ENCODE results near the gene PRR35.

Gene PRR35

DNA sequence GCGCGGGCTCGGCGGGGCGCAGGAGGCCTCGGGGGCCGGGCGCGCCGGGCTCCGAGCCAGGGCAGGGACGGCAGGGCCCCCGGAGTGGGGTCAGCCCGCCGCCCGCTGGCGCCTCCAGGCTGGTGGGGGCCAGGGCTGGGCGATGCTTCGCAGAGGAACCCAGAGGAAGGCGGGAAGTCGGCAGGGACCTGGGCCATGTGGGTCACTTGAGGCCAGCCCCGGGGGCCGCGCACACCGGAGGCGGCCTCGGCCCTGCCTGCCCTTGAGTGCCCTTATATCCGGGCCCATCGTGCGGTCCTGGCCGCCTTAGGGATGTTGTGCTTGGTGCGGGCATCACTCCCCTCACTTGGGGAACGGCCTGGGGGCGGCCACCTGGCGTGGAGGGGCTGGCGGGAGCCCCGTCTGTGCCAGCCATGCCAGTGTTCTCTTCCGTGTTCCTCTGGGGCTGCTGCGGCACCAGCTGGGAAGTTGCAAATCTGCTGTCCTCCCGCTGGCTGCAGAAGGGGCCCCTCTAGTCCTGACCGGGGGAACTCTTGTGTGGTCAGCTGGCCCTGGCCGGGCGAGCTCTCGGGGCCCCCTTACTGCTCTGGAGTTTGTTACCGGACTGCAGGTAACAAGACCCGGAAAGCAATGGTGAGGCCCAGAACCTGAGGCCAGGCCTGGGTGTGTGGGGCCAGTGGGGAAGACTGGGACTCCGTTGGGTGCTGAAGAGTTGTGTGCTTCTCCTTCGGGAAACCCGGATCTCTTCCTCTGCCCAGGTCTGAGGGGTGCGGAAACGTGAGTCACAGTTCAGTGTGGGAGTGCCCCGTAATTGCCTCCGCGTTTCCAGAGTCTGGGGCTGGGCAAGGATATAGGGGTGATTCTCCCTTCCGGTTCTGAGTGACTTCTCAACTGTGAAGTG lies 31.8 kb upstream of the PRR35 start:
- no peak for FAIRE-seq

DNA sequence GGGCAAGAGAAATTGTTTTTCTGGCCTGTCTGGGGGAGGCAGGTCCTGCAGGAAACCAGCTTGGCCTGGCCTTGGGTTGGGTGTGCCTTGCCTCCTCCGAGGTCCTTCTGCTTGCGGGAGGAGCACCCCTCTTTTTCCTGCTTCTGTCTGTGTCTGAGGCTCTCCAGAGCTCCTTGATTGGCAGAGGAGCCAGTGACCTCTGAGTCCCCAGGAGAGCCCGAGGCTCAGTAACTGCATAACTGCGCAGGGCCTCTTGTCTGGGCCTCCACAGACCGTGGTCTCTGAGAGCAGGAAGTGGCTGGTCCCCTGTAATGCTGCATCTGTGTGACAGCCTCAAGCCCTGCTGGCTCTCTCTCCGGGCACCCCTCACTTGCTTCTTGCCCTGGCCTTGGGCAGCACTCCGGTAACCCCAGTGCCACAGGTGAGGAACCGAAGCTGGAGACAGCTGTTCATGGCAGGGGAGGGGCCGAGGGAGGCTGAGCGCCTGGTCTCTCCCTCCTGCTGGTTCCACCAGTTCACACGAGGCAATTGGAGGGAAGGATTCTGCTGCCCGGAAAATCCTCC lies 31.1 kb upstream of the PRR35 start:
- FAIRE-seq: no peak

DNA sequence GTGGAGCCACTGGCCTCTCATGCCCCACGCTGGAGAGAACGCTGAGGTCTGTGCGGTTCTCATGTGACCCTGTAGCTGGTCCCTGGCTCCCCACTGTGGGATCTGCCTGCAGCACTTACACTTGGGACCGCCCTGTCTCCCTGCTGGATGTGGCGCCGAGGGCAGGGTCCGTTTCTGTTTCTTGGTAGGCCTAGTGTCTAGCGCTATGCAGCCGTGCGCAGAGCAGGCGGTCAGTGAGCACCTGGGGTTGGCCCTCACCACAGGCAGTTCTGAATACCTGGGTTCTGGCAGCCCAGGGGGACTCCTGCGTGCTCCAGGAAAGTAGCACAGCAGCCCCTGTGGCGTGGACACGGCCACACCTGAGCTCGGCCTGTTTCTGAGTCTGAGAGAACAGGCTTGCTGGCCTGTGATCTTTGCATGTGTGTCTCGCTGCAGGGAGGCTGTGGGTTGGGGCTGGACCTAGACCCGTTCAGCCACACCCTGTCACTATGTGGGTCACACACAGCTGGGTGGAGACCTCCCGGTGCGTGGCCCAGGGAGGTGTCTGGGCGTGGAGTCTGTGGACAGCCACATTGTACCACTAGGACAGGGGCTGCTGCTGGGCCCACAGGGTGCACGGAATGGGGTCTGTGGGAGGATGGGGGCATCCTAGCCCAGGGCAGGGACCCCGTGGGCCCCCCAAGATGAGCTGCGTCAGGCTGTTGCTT lies 29.9 kb upstream of the PRR35 start:
- FAIRE-seq: no peak

DNA sequence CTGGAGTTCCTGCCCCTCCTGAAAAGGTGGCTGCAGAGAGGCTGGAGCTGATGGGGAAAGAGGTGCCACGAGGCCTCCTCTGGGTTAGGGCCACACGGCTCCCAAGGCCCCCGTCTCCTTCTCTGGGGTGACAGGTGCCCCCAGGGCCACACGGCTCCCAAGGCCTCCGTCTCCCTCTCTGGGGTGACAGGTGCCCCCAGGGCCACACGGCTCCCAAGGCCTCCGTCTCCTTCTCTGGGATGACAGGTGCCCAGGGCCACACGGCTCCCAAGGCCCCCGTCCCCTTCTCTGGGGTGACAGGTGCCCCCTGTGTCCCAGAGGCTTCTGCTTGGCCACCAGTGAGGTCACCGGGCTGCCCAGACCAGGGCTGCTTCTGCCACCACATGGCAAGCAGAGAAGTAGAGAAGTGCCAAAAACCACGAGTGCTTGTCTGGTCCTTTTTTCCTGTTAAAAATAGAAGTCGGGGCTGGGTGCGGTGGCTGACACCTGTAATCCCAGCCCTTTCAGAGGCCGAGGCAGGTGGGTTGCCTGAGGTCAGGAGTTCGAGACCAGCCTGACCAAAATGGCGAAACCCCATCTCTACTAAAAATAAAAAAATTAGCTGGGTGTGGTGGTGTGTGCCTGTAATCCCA lies 28.6 kb upstream of the PRR35 start:
- no peak for FAIRE-seq

DNA sequence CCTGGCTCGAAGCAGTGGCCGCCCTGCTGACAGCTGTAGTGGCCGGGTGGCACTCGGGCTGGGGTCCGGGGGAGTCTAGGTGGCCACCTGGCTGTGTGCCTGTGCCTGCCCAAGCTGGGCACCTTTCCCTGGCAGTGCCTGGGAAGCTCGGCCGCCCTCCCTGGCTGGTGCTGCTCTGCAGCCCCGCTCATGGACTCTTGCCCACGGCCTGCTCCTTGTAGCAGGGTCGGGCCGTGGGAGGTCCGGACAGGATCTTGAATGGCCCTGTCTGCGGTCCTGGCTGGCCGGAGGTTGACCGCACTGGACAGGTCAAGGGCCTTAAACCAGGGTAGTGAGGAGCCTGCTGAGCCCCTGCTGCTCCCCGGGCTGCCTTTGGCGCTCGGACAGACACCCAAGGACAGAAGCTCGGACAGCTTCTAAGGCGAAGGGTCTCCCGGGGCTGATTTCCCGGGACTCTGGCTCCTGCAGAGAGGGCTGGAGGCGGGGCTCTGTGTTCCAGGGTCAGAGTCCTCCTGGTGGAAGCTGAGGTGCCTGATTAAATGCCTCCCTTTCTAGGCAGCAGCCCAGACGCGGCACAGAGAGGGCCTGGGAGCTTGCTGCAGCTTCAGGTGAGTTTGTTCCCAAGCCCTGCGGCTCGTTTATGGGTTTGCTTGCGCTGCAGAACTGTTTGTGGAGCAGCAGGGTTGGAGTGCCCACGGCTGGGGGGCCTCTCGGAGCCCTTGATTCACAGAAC lies 26.6 kb upstream of the PRR35 start:
- FAIRE-seq: no peak

DNA sequence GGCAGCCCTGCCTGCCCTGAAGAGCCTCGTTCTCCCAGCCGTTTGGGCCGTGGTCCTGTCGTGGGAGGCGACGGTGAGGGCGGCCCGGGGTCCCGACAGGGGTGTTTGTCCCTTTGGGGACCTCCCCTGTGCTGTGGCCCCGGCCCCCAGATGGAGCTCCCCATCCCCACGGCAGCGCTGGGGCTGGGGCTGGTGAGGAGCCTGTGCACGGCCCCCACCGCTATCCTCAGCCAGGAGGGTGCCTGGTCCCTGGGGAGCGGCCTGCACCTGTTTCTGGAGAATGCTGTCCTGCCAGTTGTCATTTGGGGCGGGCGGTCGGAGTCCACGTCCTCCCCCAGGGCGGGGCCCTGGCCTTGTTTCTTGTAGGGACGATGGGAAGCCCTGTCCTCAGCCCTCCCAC lies 26.1 kb upstream of the PRR35 start:
- no peak for FAIRE-seq

DNA sequence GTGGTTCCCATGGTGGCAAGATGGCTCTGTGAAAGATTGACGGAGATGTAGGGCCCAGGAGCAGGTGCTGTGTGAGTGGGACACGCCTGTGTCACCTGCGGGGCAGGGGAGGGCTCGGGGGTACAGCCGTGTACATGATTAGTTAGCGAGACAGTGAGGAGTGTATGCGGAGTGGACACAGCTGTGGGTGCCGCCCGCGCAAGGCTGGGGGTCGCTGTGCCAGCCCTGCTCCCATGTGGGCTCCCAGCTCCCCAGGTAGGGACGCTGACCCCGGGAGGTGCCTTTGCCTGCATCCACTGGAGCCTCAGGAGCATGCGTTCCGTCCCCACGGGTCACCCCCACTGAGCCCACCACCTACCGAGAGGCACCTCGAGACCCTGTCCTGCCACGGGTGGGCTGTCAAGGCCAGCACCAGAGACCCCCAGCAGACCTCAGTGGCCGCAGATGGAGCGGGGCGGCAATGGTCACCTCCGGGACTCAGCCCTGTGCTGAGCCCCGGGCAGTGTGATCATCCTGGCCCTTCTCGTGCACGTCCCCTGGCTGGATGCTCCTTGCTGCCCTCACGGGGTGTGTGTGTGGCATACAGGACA lies 25.2 kb upstream of the PRR35 start:
- no peak for FAIRE-seq

DNA sequence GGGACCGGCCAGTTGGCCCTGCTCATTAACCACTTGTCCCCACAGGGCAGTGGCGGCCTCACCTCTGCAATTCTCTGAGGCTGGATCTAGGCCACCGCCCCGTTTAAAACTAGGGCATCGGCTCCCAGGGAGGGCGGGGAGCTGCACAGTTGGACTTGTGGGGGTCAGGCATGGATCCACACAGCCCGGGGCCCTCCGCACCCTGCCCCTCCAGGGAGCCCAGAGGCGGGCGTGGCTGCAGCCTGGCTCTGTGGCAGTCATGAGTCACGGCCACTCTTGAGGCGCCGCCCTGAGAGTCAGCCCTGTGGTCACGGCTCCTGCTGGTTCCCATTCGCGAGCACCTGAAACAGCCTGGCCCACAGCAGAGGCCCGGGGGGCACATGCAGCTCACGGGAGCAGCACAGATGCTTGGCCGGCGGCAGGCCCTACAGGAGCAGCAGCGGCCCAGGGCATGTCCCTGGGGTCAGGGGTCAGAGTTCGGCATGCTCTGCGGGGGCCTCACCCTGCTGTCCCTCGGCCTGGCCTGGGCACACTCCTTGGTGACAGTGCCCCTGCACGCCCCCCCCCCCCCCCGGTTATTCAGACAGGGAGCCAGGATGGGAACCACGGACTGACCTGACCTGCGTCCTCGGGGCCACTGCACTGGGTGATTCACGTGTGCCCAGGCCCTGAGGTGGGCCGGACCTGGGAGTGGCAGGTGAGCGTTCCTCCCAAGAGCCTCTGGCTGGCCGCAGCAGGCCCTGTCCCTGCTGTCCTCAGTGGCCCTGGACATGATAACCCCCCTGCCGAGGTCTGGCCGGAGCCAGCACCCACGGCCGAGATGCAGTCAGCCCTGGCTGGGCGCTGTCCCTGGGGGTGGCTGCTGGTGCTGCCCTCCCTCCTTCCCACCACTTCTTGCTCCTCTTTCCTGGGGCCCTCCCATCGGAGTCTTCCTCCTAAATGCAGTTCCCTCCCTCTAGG lies 24.5 kb upstream of the PRR35 start:
- no peak for FAIRE-seq

DNA sequence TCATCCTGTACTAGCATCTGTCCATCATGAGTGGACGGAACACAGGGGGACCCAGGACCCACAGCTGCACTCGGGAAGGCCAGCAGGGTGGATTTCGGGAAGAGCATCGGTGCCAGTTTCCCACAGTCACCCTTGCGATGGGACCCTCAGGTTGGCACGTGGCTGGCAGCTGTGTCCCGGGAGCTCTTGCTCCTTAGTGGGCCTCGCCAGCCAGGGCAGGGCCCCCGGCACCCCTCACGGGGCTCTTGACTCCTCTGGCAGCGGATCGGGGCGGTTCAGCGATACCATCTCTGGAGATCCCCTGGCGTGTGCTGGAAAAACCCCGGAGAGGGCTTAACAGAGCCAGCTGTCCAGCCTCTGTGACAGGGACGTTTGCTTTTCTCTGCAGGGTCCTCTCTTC lies 23.4 kb upstream of the PRR35 start:
- FAIRE-seq: no peak

DNA sequence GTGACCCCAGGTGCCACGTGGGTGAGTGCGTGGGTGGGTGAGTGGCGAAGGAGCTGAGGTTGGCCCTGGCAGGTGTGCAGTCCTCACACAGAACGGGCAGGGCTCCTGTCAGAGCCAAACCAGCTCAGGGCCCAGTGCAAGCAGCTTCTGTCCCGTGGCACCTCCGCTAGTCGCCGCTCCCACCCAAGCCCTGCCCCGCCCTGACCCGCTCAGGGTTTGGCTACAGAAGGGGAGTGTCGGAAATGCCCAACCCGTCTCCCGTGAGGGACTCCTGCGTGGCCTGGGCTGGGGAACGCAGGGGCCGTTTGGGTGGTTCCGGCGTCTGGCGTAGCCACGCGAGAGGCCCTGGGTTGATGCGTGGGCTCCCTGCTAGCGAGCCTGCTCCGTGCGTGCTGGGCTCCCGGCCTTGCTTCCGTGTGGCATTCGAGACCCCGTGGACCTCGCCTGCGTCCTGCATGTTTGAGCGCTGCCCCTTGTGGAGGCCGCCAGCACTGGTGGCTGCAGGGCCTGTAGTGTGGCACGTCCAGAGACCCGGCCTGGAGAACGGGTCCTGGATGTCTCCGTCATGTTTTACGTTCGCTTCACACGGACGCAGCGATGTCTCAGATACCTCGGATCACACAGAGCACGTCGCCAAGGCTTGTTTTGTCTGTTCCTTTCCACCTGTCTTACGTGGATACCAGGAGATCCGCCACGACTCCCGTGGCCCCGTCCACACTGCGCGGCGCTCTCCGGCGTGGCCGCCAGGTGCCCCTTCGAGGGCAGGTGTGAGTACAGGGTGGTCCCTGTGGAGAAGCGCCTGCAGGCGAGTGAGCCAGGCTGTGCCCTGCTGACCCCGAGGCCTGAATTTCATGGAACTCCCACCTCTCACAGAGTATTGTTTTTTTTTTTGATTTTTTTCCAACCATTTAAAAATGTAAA lies 22.5 kb upstream of the PRR35 start:
- FAIRE-seq: no peak

DNA sequence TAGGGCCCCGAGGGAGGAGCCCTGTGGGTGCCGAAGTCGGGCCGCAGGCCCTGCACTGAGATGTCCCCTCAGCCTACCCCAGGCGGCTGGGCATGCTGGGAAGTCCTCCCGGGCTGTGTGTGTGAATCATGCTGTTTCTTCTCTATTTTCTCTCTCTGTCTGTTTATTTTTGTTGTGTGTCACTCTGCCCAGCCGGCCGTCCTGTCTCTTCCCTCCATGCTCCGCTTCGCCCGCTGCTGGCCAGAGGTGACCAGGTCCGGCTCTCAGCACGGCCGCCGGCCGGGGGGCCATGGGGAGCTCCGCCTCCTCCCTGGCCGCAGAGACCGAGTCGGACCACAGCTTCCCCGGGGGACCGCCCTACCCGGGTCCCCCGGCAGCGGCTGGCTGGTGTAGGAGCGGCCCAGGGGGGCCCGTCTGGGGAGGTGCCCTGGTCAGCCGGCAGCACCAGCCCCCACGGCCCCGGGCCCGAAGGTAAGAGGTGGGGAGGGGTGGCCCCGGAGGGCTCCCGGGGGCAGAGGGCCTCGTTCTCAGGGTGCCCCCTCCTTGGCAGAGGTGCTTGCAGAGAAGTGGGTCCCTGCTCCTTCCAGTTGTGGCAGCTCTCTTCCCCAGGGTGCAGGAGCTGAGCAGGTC lies 20.2 kb upstream of the PRR35 start:
- FAIRE-seq: no peak

DNA sequence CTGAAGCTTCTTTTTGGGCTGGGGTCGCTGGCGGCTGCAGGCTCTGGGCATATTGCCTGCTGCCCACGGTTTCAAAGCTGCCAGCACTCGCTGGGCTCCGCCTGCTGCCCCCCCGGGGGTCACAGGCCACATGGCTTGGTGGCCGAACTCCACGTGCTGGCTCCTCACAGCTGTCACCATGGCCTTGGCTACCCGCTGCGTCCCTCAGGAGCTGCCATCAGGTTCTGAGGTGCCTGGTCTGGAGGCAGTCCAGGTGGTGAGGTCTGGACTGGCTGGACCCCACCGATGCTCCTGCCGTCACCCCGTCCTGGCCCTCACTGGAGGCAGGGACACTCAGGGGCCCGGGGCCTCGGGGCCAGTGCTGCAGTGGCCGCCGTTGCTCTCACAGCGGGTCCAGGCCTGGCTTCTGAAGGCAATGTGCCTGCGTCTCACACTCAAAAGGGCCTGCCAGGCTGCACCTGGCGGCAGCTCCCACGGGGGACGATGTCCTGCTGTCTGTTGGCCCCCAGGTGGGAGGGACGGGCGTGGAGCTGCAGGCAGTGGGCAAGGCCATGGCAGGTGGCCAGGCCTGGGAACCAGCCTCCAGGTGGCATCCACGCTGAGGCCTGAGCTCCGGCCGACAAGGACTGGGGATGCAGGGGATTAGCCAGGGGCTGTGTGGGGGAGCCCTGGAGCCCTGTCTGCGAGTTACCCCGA lies 19.4 kb upstream of the PRR35 start:
- no peak for FAIRE-seq

DNA sequence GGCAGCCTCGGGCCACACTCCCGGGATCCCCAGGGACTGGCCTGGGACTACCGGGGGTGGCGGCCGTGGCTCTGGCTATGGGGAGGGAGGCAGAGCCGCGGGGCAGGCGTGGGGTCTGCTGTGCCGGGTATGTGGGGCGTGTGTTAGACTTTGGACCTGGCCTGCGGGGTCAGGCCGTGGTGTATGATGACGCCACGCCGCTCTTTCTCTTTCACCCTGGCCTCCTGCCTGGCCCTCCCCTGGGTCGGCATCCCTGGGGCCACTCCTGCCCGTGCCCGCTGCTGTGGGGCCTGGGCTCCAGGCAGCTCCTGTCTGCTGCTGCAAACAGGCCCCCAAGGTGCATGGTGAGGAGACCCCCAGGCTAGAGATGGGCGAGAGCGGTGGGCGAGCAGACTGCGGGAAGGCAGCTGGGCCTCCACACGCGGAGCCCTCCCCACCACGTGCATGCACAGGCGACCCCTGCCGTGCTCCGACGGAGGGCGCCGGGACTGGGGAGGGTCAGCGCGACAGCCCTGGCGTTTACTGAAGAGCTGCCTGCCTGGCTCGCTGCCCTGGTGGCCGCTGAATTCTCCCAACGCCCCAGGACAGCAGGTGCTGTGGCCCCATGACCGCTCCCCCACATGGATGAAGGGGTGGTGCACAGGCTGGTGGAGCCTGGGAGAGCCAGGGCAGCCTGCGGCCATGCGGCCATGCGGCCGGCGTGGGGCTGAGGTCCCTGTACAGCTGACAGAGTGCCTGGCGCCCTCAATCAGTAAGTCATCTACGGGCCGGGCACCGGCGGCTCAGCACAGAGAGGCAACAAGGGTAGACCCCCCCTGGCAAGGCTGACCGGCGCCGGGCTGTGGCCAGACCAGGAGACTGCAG lies 16.7 kb upstream of the PRR35 start:
- no peak for FAIRE-seq

DNA sequence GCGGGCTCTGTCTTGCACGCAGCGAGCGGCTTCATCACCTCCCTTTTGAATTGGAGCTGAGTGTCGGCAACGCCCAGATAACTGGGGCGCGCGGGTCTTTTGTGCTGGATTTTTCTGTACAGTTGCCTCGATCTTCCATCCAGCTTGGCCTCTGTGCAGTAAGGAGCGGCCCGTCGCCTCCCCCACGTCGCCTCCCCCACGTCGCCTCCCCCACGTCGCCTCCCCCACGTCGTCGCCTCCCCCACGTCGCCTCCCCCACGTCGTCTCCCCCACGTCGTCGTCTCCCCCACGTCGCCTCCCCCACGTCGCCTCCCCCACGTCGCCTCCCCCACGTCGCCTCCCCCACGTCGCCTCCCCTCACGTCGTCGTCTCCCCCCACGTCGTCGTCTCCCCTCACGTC lies 15.7 kb upstream of the PRR35 start:
- no peak for FAIRE-seq

DNA sequence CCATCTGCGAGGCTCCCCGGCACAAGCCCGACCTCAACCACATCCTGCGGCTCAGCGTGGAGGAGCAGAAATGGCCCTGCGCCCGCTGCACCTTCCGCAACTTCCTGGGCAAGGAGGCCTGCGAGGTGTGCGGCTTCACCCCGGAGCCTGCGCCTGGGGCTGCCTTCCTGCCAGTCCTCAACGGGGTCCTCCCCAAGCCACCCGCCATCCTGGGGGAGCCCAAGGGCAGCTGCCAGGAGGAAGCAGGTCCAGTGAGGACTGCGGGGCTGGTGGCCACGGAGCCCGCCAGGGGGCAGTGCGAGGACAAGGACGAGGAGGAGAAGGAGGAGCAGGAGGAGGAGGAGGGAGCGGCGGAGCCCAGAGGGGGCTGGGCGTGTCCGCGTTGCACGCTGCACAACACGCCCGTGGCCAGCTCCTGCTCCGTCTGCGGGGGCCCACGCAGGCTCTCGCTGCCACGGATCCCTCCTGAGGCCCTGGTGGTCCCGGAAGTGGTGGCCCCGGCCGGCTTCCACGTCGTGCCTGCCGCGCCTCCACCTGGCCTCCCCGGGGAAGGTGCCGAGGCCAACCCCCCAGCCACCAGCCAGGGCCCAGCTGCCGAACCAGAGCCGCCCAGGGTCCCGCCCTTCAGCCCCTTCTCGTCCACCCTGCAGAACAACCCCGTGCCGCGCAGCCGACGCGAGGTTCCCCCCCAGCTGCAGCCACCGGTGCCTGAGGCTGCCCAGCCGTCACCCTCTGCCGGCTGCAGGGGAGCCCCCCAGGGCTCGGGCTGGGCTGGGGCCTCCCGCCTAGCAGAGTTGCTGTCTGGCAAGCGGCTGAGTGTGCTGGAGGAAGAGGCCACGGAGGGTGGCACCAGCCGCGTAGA lies 13.1 kb upstream of the PRR35 start:
- FAIRE-seq: no peak

DNA sequence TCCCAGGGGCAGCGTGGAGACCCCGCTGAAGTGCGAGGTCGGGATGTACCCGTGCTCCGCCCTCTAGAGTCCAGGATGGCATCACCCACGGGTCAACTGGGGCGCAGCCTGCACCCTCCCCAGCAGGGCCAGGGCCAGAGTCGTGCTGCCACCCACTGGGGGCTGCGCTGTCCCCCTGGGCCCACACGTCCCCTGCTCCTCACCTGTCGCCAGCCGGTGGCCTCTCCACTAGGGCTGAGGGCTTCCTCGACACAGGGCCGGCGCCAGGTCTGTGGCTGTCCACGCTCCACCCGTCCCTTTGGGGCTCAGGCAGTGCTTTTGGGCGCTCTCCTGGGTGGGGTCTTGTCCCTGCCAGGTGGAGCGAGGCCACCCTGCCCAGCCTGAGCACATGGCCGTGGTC lies 11.6 kb upstream of the PRR35 start:
- FAIRE-seq: no peak
